HepG2 (cell line): ENCODE data around the gene ACSL6. TPM values are rescaled to one million over a fixed set of nuclear protein-coding genes. Genes with fewer than 3 reads are reported as not detected.
A peak's percentile ranks its signal among the peaks of the same experiment; 100 is the strongest.

Experiments used
- ATAC-seq: fragments of 200-7000 bp; cut with Tn5 transposase; 3 replicates; pipeline ENCODE4 v1.9.1; 2020; ENCODE audit warnings: mild to moderate bottlenecking, moderate library complexity
- BruUV-seq: library from RNA; stranded (reverse); fragments of 400-500 nt; replicated peaks from 2 replicates; lab custom pipeline; 2021; lab: Mats Ljungman, UMichigan
- CTCF ChIA-PET: fragments of 300-600 bp; formaldehyde crosslinking; extraction: SDS; loops from one replicate; lab custom pipeline; 2021; ENCODE audit warnings: low total read pairs, inconsistent platforms, low intra/inter-chr PET ratio; lab: Yijun Ruan, JAX
- POLR2A ChIA-PET: fragments of 350-600 bp; sonication (Branson Sonifier 250); formaldehyde crosslinking; loops from one replicate; lab custom pipeline; 2020; ENCODE audit warnings: antibody characterized with exemption, inconsistent platforms; lab: Yijun Ruan, JAX
- DNase-seq: peaks from one replicate; pipeline ENCODE4 v3.0.0-alpha.2; 2015; ENCODE audit warnings: low spot score
- FAIRE-seq: peaks from 3 replicates; lab custom pipeline; 2011; peaks lifted over from hg19 to GRCh38; lab: Jason Lieb, UNC
- H2AFZ ChIP-seq: one replicate; pipeline ENCODE4 v1.6.1; 2011; ENCODE audit warnings: low read length, inconsistent platforms
- H3K27ac ChIP-seq: fragments of 300-600 bp; 3 replicates; pipeline ENCODE4 v1.8.0; 2011; ENCODE audit warnings: mixed run types, mild to moderate bottlenecking, mixed read lengths, low read length, inconsistent platforms; ENCODE audit not compliant: insufficient read depth; ENCODE audit errors: extremely low read length
- H3K27me3 ChIP-seq, 2 experiments: fragments of 200-600 bp in 1 of 2; 2 replicates in 1 of 2; 3 replicates in 1 of 2; pipeline versions ENCODE4 v1.6.0 to v1.8.0; 2011; ENCODE audit warnings: low read length in 2 of 2, mild to moderate bottlenecking in 2 of 2, moderate library complexity in 2 of 2, inconsistent platforms in 1 of 2; ENCODE audit not compliant: insufficient read depth in 2 of 2, control insufficient read depth in 1 of 2
- H3K36me3 ChIP-seq, 2 experiments: fragments of 200-600 bp in 1 of 2; replicated peaks in 1 of 2; 2 replicates in 1 of 2; 3 replicates in 1 of 2; pipeline versions ENCODE4 v1.5.1 to v1.8.0; 2011; ENCODE audit warnings: low read length in 2 of 2, inconsistent platforms in 1 of 2; ENCODE audit not compliant: insufficient read depth in 2 of 2, control insufficient read depth in 1 of 2
- H3K4me1 ChIP-seq: 2 replicates; pipeline ENCODE4 v1.5.1; 2012; ENCODE audit warnings: low read length, inconsistent platforms; ENCODE audit not compliant: insufficient read depth
- H3K4me2 ChIP-seq: 2 replicates; pipeline ENCODE4 v1.6.0; 2011; ENCODE audit warnings: low read depth, low read length, inconsistent platforms
- H3K4me3 ChIP-seq, 3 experiments: fragments of 200-600 bp in 1 of 3; sonication (generic), shearing (Covaris generic) in 1 of 3; replicated peaks in 1 of 3; 2 replicates each; pipeline ENCODE4 v1.5.1; 2011 to 2016; ENCODE audit warnings: low read length in 3 of 3, inconsistent platforms in 2 of 3, low read depth in 2 of 3, mild to moderate bottlenecking in 2 of 3, control low read depth in 1 of 3, mixed read lengths in 1 of 3; ENCODE audit not compliant: insufficient read depth in 1 of 3
- H3K79me2 ChIP-seq: one replicate; pipeline ENCODE4 v1.6.1; 2011; ENCODE audit warnings: low read length, inconsistent platforms; ENCODE audit not compliant: insufficient read depth
- H3K9ac ChIP-seq: 2 replicates; pipeline ENCODE4 v1.6.0; 2011; ENCODE audit warnings: mild to moderate bottlenecking, low read depth, low read length, inconsistent platforms; ENCODE audit not compliant: insufficient read depth
- H3K9me3 ChIP-seq: 2 replicates; pipeline ENCODE4 v1.5.1; 2012; ENCODE audit warnings: mild to moderate bottlenecking, low read length
- H4K20me1 ChIP-seq: 2 replicates; pipeline ENCODE4 v1.6.0; 2011; ENCODE audit warnings: inconsistent platforms, mild to moderate bottlenecking, low read length, moderate library complexity; ENCODE audit not compliant: insufficient read depth
- AHR ChIP-seq: IDR thresholded peaks from 2 replicates; pipeline ENCODE4 v1.6.1; 2018; ENCODE audit warnings: missing genetic modification reagents, missing compliant biosample characterization
- ARNTL ChIP-seq: sonication (generic); formaldehyde crosslinking; IDR thresholded peaks from 2 replicates; pipeline ENCODE4 v1.4.0; 2020; ENCODE audit warnings: mild to moderate bottlenecking, missing genetic modification reagents
- MAFF ChIP-seq: IDR thresholded peaks from 2 replicates; pipeline ENCODE4 v1.6.1; 2011; ENCODE audit warnings: low read depth, low read length, improper control_type of control experiment
- MAFK ChIP-seq, 2 experiments: IDR thresholded peaks in 1 of 2; conservative IDR thresholded peaks in 1 of 2; 2 replicates each; pipeline ENCODE4 v1.6.1; 2011; ENCODE audit warnings: improper control_type of control experiment in 2 of 2, low read length in 2 of 2
- SP1 ChIP-seq, 2 experiments: fragments of 450-650 bp in 1 of 2; sonication (generic) in 1 of 2; formaldehyde crosslinking in 1 of 2; IDR thresholded peaks; 2 replicates each; pipeline versions ENCODE4 v1.4.0 to v1.6.1; 2016 to 2020; ENCODE audit warnings: missing genetic modification reagents in 1 of 2
- SRY ChIP-seq: sonication (generic); formaldehyde crosslinking; IDR thresholded peaks from 2 replicates; pipeline ENCODE4 v1.8.0; 2022; ENCODE audit warnings: mild to moderate bottlenecking, missing genetic modification reagents
- SUZ12 ChIP-seq: fragments of 150-350 bp; IDR thresholded peaks from 2 replicates; pipeline ENCODE4 v1.6.1; 2014; ENCODE audit warnings: low read depth, low read length
- ZNF441 ChIP-seq: sonication (generic); formaldehyde crosslinking; IDR thresholded peaks from 2 replicates; pipeline ENCODE4 v1.7.0; 2021; ENCODE audit warnings: missing genetic modification reagents, borderline replicate concordance
- ZNF510 ChIP-seq: sonication (generic); formaldehyde crosslinking; IDR thresholded peaks from 2 replicates; pipeline ENCODE4 v1.4.0; 2020; ENCODE audit warnings: low read depth, mild to moderate bottlenecking, missing genetic modification reagents
- ZNF646 ChIP-seq: sonication (generic); formaldehyde crosslinking; IDR thresholded peaks from 2 replicates; pipeline ENCODE4 v1.9.0; 2021; ENCODE audit warnings: mild to moderate bottlenecking, missing genetic modification reagents
- ZNF75D ChIP-seq: sonication (generic); formaldehyde crosslinking; IDR thresholded peaks from 2 replicates; pipeline ENCODE4 v1.8.1; 2023; ENCODE audit warnings: missing genetic modification reagents, mild to moderate bottlenecking, borderline replicate concordance
- WGBS: methylation state at CpG from one replicate; pipeline ENCODE4 v1.1.6; 2017; ENCODE audit warnings: low lambda C conversion rate; 5-methylcytosine and 5-hydroxymethylcytosine counted together
- in situ Hi-C: cut with HindIII; loops from 2 replicates; pipeline ENCODE4 v1.10.0; 2017; ENCODE audit warnings: low pct_unique_long_range_greater_than_20kb; ENCODE audit not compliant: extremely low pct_ligation_motif_present
- intact Hi-C: fragments of 100-400 bp; cut with micrococcal nuclease; formaldehyde crosslinking; loops from one replicate; pipeline ENCODE4 v1.10.0; 2022; ENCODE audit not compliant: unreplicated experiment
- polyA plus RNA-seq, 8 experiments: library from polyadenylated mRNA; depleted of rRNA in 3 of 8; stranded (reverse) in 7 of 8; unstranded in 1 of 8; fragments of >200 nt; fragmentation: Illumina TruSeq in 4 of 8; extraction: Trizol in 4 of 8; gene quantifications; 2 replicates each; pipeline versions ENCODE4 v1.2.1 to v1.2.3, GENCODE V29; 2011 to 2016; ENCODE audit warnings: low read depth in 4 of 8, missing spikeins in 1 of 8, mixed read lengths in 1 of 8; ENCODE audit not compliant: insufficient read depth in 1 of 8
- total RNA-seq, 5 experiments: library from RNA; depleted of rRNA; stranded (reverse); fragments of >200 nt; fragmentation: Illumina TruSeq; extraction: Trizol; gene quantifications; 2 replicates each; pipeline ENCODE4 v1.2.3, GENCODE V29; 2016; ENCODE audit warnings: low read depth in 1 of 5
- TF ChIP-seq, protein P1 (sequence below), 2 experiments: sonication (generic) in 1 of 2; formaldehyde crosslinking in 1 of 2; IDR thresholded peaks; 2 replicates each; pipeline versions ENCODE4 v1.4.0 to v1.6.1; 2018 to 2020; ENCODE audit warnings: missing genetic modification reagents in 2 of 2, borderline replicate concordance in 1 of 2, low read depth in 1 of 2, mild to moderate bottlenecking in 1 of 2, missing biosample characterization in 1 of 2

ACSL6 gene
- total and polyA plus RNA-seq, 2 of the 13 experiments (the other 11 are each of a cell fraction or from before 2014, with no cell fraction given): 3.7 to 3.8 TPM

GRCh38 chr5:132059696-132060500, 48.4 kb upstream of the ACSL6 start (continued):
- no peak for TF ChIP-seq ZNF646 (CRISPR knock-in tag)

GRCh38 chr5:132059043-132059695, 47.7 kb upstream of the ACSL6 start:
- no peaks in the 10 kb centered on the region for H3K79me2 ChIP-seq
- WGBS: 46% methylated on average over 9 of the region's 9 CpGs
- H3K36me3 ChIP-seq: no peaks in the 10 kb centered on the region
- DNase-seq: no peak
- ATAC-seq: no peak
- FAIRE-seq: no peak
- ChIA-PET CTCF (no interaction called here), POLR2A (no interaction called here)
- intact Hi-C loops: no loop called here
- peaks cover 3 to 11% of the 10 kb centered on the region in 2 experiments; a peak in 2 of 5 replicates for H3K27me3 ChIP-seq
- no peak overlapping the region for H3K27ac ChIP-seq
- peaks cover 9% of the 10 kb centered on the region for H3K4me1 ChIP-seq
- no peaks in the 10 kb centered on the region for H4K20me1 ChIP-seq
- H3K9me3 ChIP-seq: no peaks in the 10 kb centered on the region
- no peak overlapping the region for H3K4me3 ChIP-seq
- BruUV-seq: no TSS peak
- in situ Hi-C loops: no loop called here
- H2AFZ ChIP-seq: no peak overlapping the region
- no peak overlapping the region for H3K4me2 ChIP-seq
- no peak overlapping the region for H3K9ac ChIP-seq
- TF ChIP-seq SRY: no peak
- TF ChIP-seq ZNF75D (CRISPR knock-in tag): no peak
- no peak for TF ChIP-seq ZNF441
- TF ChIP-seq SP1 (IDR thresholded peaks at IDR 0.05): no peak
- TF ChIP-seq SP1 (CRISPR knock-in tag; IDR thresholded peaks at IDR 0.05): no peak
- TF ChIP-seq, protein P1, sequence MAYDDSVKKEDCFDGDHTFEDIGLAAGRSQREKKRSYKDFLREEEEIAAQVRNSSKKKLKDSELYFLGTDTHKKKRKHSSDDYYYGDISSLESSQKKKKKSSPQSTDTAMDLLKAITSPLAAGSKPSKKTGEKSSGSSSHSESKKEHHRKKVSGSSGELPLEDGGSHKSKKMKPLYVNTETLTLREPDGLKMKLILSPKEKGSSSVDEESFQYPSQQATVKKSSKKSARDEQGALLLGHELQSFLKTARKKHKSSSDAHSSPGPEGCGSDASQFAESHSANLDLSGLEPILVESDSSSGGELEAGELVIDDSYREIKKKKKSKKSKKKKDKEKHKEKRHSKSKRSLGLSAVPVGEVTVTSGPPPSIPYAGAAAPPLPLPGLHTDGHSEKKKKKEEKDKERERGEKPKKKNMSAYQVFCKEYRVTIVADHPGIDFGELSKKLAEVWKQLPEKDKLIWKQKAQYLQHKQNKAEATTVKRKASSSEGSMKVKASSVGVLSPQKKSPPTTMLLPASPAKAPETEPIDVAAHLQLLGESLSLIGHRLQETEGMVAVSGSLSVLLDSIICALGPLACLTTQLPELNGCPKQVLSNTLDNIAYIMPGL (CRISPR knock-in tag; IDR thresholded peaks at IDR 0.05; ENCODE audit: borderline replicate concordance in 1 of 2, low read depth in 1 of 2): no peak
- no peak for TF ChIP-seq AHR
- no peak for TF ChIP-seq SUZ12
- TF ChIP-seq ZNF510: no peak
- TF ChIP-seq MAFK (conservative IDR thresholded peaks at IDR 0.05 in 1 of 2, IDR thresholded peaks at IDR 0.05 in 1 of 2; ENCODE audit: low read length in 2 of 2): peak; percentile 77 to 84
- peak; percentile 75 for TF ChIP-seq MAFF
- no peak for TF ChIP-seq ARNTL (CRISPR knock-in tag)
